GM19240 (cell line): ENCODE measurements around the gene MTA1.

Source experiments
- DNase-seq: peaks from one replicate; pipeline ENCODE4 v3.0.0; 2011; ENCODE audit warnings: low spot score; ENCODE audit not compliant: insufficient read length

MTA1 gene

GRCh38 chr14:105422695-105423487, 3.3 kb downstream of the MTA1 start:
- no peak for DNase-seq

- no peak for DNase-seq
These were observed 4.0 kb downstream of the MTA1 start for GRCh38 chr14:105423488-105424195.

- no peak for DNase-seq
These were observed 5.2 kb downstream of the MTA1 start for GRCh38 chr14:105424861-105425260.

GRCh38 chr14:105425823-105426247, 6.2 kb downstream of the MTA1 start:
- no peak for DNase-seq

GRCh38 chr14:105426416-105427130, 6.9 kb downstream of the MTA1 start:
- no peak for DNase-seq

- no peak for DNase-seq
These were observed 7.8 kb downstream of the MTA1 start for GRCh38 chr14:105427412-105427811.

- DNase-seq, result no peak
These were observed 8.4 kb downstream of the MTA1 start for GRCh38 chr14:105427936-105428485.

- DNase-seq, result no peak
These were observed 10.4 kb downstream of the MTA1 start for GRCh38 chr14:105430042-105430441.

- DNase-seq, result no peak
These were observed 10.9 kb downstream of the MTA1 start for GRCh38 chr14:105430565-105430964.

GRCh38 chr14:105431256-105431655, 11.6 kb downstream of the MTA1 start:
- DNase-seq, result no peak

GRCh38 chr14:105432657-105433056, 13.0 kb downstream of the MTA1 start:
- no peak for DNase-seq

GRCh38 chr14:105433161-105433605, 13.6 kb downstream of the MTA1 start:
- DNase-seq, result no peak

- DNase-seq, result no peak
These were observed 16.8 kb downstream of the MTA1 start for GRCh38 chr14:105436402-105436801.

GRCh38 chr14:105436891-105437722, 17.5 kb downstream of the MTA1 start:
- no peak for DNase-seq

- DNase-seq, result no peak
These were observed 18.3 kb downstream of the MTA1 start for GRCh38 chr14:105437723-105438500.

GRCh38 chr14:105439179-105439578, 19.6 kb downstream of the MTA1 start:
- no peak for DNase-seq

GRCh38 chr14:105439710-105440553, 20.3 kb downstream of the MTA1 start:
- no peak for DNase-seq

- DNase-seq, result no peak
These were observed 20.9 kb downstream of the MTA1 start for GRCh38 chr14:105440554-105440900.

GRCh38 chr14:105440992-105441391, 21.4 kb downstream of the MTA1 start:
- DNase-seq, result no peak
